ENCODE data around the gene OR52A1.

Gene OR52A1

GRCh38 chr11:5154657-5155056 lies at the start of gene OR52A1:
Gene OR52A1 (minus strand): TSS chr11:5154757. CDS start chr11:5152369, 2,388 bp downstream.
- Histone ChIP-seq H3K27ac (ENCODE audit: low read depth, low read length) (no peak within 1 kb of the TSS), H3K36me3 (ENCODE audit: control insufficient read depth in 1 of 2, insufficient read depth in 2 of 2, low read length in 2 of 2) (no peaks in the 10 kb centered on the region), H3K4me3 (ENCODE audit: low read depth in 1 of 2, low read length in 2 of 2) (no peak within 1 kb of the TSS), H3K9ac (ENCODE audit: low read depth in 1 of 2, low read length in 2 of 2) (no peak within 1 kb of the TSS), H3K4me1 (ENCODE audit: control insufficient read depth in 1 of 2, insufficient read depth in 2 of 2, low read length in 2 of 2) (no peaks in the 10 kb centered on the region), H3K9me3 (ENCODE audit: control insufficient read depth in 1 of 2, low read length in 2 of 2) (no peaks in the 10 kb centered on the region), H3K27me3 (ENCODE audit: control insufficient read depth in 1 of 2, insufficient read depth in 2 of 2, low read length in 2 of 2) (no peaks in the 10 kb centered on the region)

DNA sequence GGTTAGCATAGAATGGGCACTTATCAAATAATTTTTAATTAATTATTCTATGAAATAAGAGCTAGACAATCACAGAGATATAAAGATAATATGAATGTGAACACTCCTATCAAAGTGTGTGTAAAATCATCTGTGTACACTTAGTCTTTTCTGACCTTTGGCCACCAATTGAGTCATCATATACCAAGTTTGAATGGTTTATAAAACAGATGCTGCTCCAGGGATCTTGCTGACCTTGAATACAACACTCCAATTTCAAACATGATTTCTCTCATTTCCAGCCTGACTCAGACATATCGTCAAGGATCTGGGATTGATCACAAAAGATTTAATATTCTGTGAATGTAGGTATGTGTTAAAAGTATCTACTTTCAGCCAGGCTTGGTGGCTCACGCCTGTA lies 48.8 kb upstream of the OR52A1 start:
- Histone ChIP-seq H3K27ac (ENCODE audit: low read depth, low read length) (no peak overlapping the region), H3K36me3 (ENCODE audit: control insufficient read depth in 1 of 2, insufficient read depth in 2 of 2, low read length in 2 of 2) (no peaks in the 10 kb centered on the region), H3K4me3 (ENCODE audit: low read depth in 1 of 2, low read length in 2 of 2) (no peak overlapping the region), H3K27me3 (ENCODE audit: control insufficient read depth in 1 of 2, insufficient read depth in 2 of 2, low read length in 2 of 2) (no peaks in the 10 kb centered on the region), H3K4me1 (ENCODE audit: control insufficient read depth in 1 of 2, insufficient read depth in 2 of 2, low read length in 2 of 2) (no peaks in the 10 kb centered on the region), H3K9ac (ENCODE audit: low read depth in 1 of 2, low read length in 2 of 2) (no peak overlapping the region), H3K9me3 (ENCODE audit: control insufficient read depth in 1 of 2, low read length in 2 of 2) (no peaks in the 10 kb centered on the region)

- Histone ChIP-seq H3K4me1 (ENCODE audit: control insufficient read depth in 1 of 2, insufficient read depth in 2 of 2, low read length in 2 of 2) (no peaks in the 10 kb centered on the region), H3K36me3 (ENCODE audit: control insufficient read depth in 1 of 2, insufficient read depth in 2 of 2, low read length in 2 of 2) (no peaks in the 10 kb centered on the region), H3K9me3 (ENCODE audit: control insufficient read depth in 1 of 2, low read length in 2 of 2) (no peaks in the 10 kb centered on the region), H3K9ac (ENCODE audit: low read depth in 1 of 2, low read length in 2 of 2) (no peak within 1 kb of the TSS), H3K4me3 (ENCODE audit: low read depth in 1 of 2, low read length in 2 of 2) (no peak within 1 kb of the TSS), H3K27ac (ENCODE audit: low read depth, low read length) (no peak within 1 kb of the TSS), H3K27me3 (ENCODE audit: control insufficient read depth in 1 of 2, insufficient read depth in 2 of 2, low read length in 2 of 2) (no peaks in the 10 kb centered on the region)
Measured at GRCh38 chr11:5200582-5200981, 46.0 kb upstream of the OR52A1 start, which contains the start of gene OR51V1. Gene OR51V1 (minus strand): TSS chr11:5200682. CDS start chr11:5200682, 0 bp downstream.

GRCh38 chr11:5198285-5198684 lies 43.7 kb upstream of the OR52A1 start:
- Histone ChIP-seq H3K27me3 (ENCODE audit: control insufficient read depth in 1 of 2, insufficient read depth in 2 of 2, low read length in 2 of 2) (no peaks in the 10 kb centered on the region), H3K9ac (ENCODE audit: low read depth in 1 of 2, low read length in 2 of 2) (no peak overlapping the region), H3K4me1 (ENCODE audit: control insufficient read depth in 1 of 2, insufficient read depth in 2 of 2, low read length in 2 of 2) (no peaks in the 10 kb centered on the region), H3K9me3 (ENCODE audit: control insufficient read depth in 1 of 2, low read length in 2 of 2) (no peaks in the 10 kb centered on the region), H3K4me3 (ENCODE audit: low read depth in 1 of 2, low read length in 2 of 2) (no peak overlapping the region), H3K36me3 (ENCODE audit: control insufficient read depth in 1 of 2, insufficient read depth in 2 of 2, low read length in 2 of 2) (no peaks in the 10 kb centered on the region), H3K27ac (ENCODE audit: low read depth, low read length) (no peak overlapping the region)

DNA sequence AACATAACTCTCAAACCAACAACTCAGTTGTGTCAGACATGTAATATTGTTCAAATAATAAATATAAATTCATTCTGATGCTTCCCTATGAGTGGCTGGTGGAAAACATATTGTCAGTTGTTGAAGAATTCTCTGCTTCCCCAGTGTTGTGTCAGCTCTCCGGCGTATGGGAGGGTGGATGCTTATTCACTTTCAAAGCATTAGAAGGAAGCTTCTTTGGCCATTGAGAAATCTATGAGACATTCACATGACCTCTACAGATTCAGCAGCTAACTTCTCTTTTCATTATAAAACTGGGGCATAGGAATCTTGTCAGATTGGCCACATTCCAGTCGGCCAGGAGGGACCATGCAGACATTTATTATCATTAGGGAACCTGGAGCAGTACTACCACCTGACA lies 43.0 kb upstream of the OR52A1 start:
- H3K27ac ChIP-seq (ENCODE audit: low read depth, low read length): no peak overlapping the region
- no peaks in the 10 kb centered on the region for H3K36me3 ChIP-seq (ENCODE audit: control insufficient read depth in 1 of 2, insufficient read depth in 2 of 2, low read length in 2 of 2)
- H3K27me3 ChIP-seq (ENCODE audit: control insufficient read depth in 1 of 2, insufficient read depth in 2 of 2, low read length in 2 of 2): no peaks in the 10 kb centered on the region
- H3K4me3 ChIP-seq (ENCODE audit: low read depth in 1 of 2, low read length in 2 of 2): no peak overlapping the region
- no peak overlapping the region for H3K9ac ChIP-seq (ENCODE audit: low read depth in 1 of 2, low read length in 2 of 2)
- no peaks in the 10 kb centered on the region for H3K4me1 ChIP-seq (ENCODE audit: control insufficient read depth in 1 of 2, insufficient read depth in 2 of 2, low read length in 2 of 2)
- H3K9me3 ChIP-seq (ENCODE audit: control insufficient read depth in 1 of 2, low read length in 2 of 2): peaks cover 0 to 2% of the 10 kb centered on the region in 2 donors

- no peaks in the 10 kb centered on the region for H3K27me3 ChIP-seq (ENCODE audit: control insufficient read depth in 1 of 2, insufficient read depth in 2 of 2, low read length in 2 of 2)
Measured at GRCh38 chr11:5196731-5197130, 42.2 kb upstream of the OR52A1 start.

DNA sequence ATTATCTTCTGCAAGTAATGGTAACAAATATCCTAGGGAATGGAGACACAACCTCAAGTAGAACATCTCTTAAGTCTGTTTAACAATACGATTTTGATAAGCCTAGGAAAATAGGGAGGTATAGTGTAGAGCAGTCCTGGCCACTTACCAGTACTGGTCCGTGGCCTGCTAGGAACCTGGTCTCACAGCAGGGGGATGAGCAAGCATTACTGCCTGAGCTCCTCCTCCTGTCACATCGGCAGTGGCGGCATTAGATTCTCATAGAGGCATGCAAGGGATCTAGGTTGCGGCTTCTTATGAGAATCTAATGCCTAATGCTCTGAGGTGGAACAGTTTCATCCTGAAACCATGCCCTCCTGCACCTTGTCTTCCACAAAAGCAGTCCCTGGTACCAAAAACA lies 41.5 kb upstream of the OR52A1 start:
- Histone ChIP-seq H3K36me3 (ENCODE audit: control insufficient read depth in 1 of 2, insufficient read depth in 2 of 2, low read length in 2 of 2) (no peaks in the 10 kb centered on the region), H3K9ac (ENCODE audit: low read depth in 1 of 2, low read length in 2 of 2) (no peak overlapping the region), H3K9me3 (ENCODE audit: control insufficient read depth in 1 of 2, low read length in 2 of 2) (peaks cover 0 to 3% of the 10 kb centered on the region in 2 donors)

More at GRCh38 chr11:5196731-5197130, 42.2 kb upstream of the OR52A1 start:
- Histone ChIP-seq H3K4me1 (ENCODE audit: control insufficient read depth in 1 of 2, insufficient read depth in 2 of 2, low read length in 2 of 2) (no peaks in the 10 kb centered on the region), H3K9me3 (ENCODE audit: control insufficient read depth in 1 of 2, low read length in 2 of 2) (peaks cover 0 to 3% of the 10 kb centered on the region in 2 donors), H3K27ac (ENCODE audit: low read depth, low read length) (no peak overlapping the region), H3K36me3 (ENCODE audit: control insufficient read depth in 1 of 2, insufficient read depth in 2 of 2, low read length in 2 of 2) (no peaks in the 10 kb centered on the region), H3K4me3 (ENCODE audit: low read depth in 1 of 2, low read length in 2 of 2) (no peak overlapping the region), H3K9ac (ENCODE audit: low read depth in 1 of 2, low read length in 2 of 2) (no peak overlapping the region)

DNA sequence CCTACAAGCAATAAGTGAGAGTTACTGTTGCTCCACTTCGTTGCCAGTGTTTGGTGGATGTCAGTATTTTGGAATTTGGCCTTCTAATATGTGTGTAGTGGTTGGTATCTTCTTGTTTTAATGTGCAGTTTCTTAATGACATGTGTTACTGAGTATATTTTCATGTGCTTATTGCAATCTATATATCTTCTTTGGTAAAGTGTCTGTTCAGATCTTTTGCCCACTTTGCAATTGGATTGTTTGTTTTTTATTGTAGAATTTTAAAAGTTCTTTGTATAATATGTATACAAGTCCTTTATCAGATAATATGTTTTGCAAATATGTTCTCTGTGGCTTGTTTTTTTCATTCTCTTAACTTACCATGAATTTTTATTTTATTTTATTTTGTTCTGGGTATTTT lies 38.2 kb upstream of the OR52A1 start:
- H3K4me3 ChIP-seq (ENCODE audit: low read depth in 1 of 2, low read length in 2 of 2): no peak overlapping the region
- peaks cover 0 to 3% of the 10 kb centered on the region in 2 donors for H3K9me3 ChIP-seq (ENCODE audit: control insufficient read depth in 1 of 2, low read length in 2 of 2)
- no peak overlapping the region for H3K9ac ChIP-seq (ENCODE audit: low read depth in 1 of 2, low read length in 2 of 2)
- H3K27ac ChIP-seq (ENCODE audit: low read depth, low read length): no peak overlapping the region
- H3K27me3 ChIP-seq (ENCODE audit: control insufficient read depth in 1 of 2, insufficient read depth in 2 of 2, low read length in 2 of 2): no peaks in the 10 kb centered on the region
- H3K36me3 ChIP-seq (ENCODE audit: control insufficient read depth in 1 of 2, insufficient read depth in 2 of 2, low read length in 2 of 2): no peaks in the 10 kb centered on the region
- no peaks in the 10 kb centered on the region for H3K4me1 ChIP-seq (ENCODE audit: control insufficient read depth in 1 of 2, insufficient read depth in 2 of 2, low read length in 2 of 2)

More for the DNA sequence above, 41.5 kb upstream of the OR52A1 start:
- Histone ChIP-seq H3K4me3 (ENCODE audit: low read depth in 1 of 2, low read length in 2 of 2) (no peak overlapping the region), H3K27ac (ENCODE audit: low read depth, low read length) (no peak overlapping the region), H3K27me3 (ENCODE audit: control insufficient read depth in 1 of 2, insufficient read depth in 2 of 2, low read length in 2 of 2) (no peaks in the 10 kb centered on the region), H3K4me1 (ENCODE audit: control insufficient read depth in 1 of 2, insufficient read depth in 2 of 2, low read length in 2 of 2) (no peaks in the 10 kb centered on the region)

GRCh38 chr11:5188201-5188600 lies 33.6 kb upstream of the OR52A1 start:
- Histone ChIP-seq H3K4me3 (ENCODE audit: low read depth in 1 of 2, low read length in 2 of 2) (no peak overlapping the region), H3K27me3 (ENCODE audit: control insufficient read depth in 1 of 2, insufficient read depth in 2 of 2, low read length in 2 of 2) (no peaks in the 10 kb centered on the region)

GRCh38 chr11:5178046-5178837 lies 23.7 kb upstream of the OR52A1 start:
- Histone ChIP-seq H3K27ac (ENCODE audit: low read depth, low read length) (no peak overlapping the region), H3K9ac (ENCODE audit: low read depth in 1 of 2, low read length in 2 of 2) (no peak overlapping the region), H3K36me3 (ENCODE audit: control insufficient read depth in 1 of 2, insufficient read depth in 2 of 2, low read length in 2 of 2) (no peaks in the 10 kb centered on the region), H3K9me3 (ENCODE audit: control insufficient read depth in 1 of 2, low read length in 2 of 2) (no peaks in the 10 kb centered on the region), H3K27me3 (ENCODE audit: control insufficient read depth in 1 of 2, insufficient read depth in 2 of 2, low read length in 2 of 2) (no peaks in the 10 kb centered on the region), H3K4me1 (ENCODE audit: control insufficient read depth in 1 of 2, insufficient read depth in 2 of 2, low read length in 2 of 2) (no peaks in the 10 kb centered on the region), H3K4me3 (ENCODE audit: low read depth in 1 of 2, low read length in 2 of 2) (no peak overlapping the region)

More at GRCh38 chr11:5188201-5188600, 33.6 kb upstream of the OR52A1 start:
- H3K4me1 ChIP-seq (ENCODE audit: control insufficient read depth in 1 of 2, insufficient read depth in 2 of 2, low read length in 2 of 2): no peaks in the 10 kb centered on the region
- no peak overlapping the region for H3K9ac ChIP-seq (ENCODE audit: low read depth in 1 of 2, low read length in 2 of 2)
- no peaks in the 10 kb centered on the region for H3K36me3 ChIP-seq (ENCODE audit: control insufficient read depth in 1 of 2, insufficient read depth in 2 of 2, low read length in 2 of 2)
- H3K9me3 ChIP-seq (ENCODE audit: control insufficient read depth in 1 of 2, low read length in 2 of 2): peaks cover 0 to 3% of the 10 kb centered on the region in 2 donors
- no peak overlapping the region for H3K27ac ChIP-seq (ENCODE audit: low read depth, low read length)
